IPS-20b (cell line): ENCODE results near the gene EPHA4.

Experiments used
- H3K27ac ChIP-seq: one replicate; pipeline ENCODE4 v1.5.1; 2013; ENCODE audit warnings: low read length
- H3K27me3 ChIP-seq: 2 replicates; pipeline ENCODE4 v1.6.1; 2013; ENCODE audit warnings: mild to moderate bottlenecking, low read length, inconsistent platforms; ENCODE audit not compliant: insufficient read depth
- H3K36me3 ChIP-seq: 2 replicates; pipeline ENCODE4 v1.6.1; 2013; ENCODE audit warnings: low read depth, mild to moderate bottlenecking, inconsistent platforms, low read length, moderate library complexity; ENCODE audit not compliant: insufficient read depth
- H3K4me1 ChIP-seq: 2 replicates; pipeline ENCODE4 v1.6.1; 2013; ENCODE audit warnings: mild to moderate bottlenecking, control low read depth, inconsistent platforms, low read length, moderate library complexity; ENCODE audit not compliant: insufficient read depth
- H3K4me3 ChIP-seq: 2 replicates; pipeline ENCODE4 v1.5.1; 2013; ENCODE audit warnings: mild to moderate bottlenecking, low read length, inconsistent platforms
- H3K9ac ChIP-seq: 2 replicates; pipeline ENCODE4 v1.6.1; 2013; ENCODE audit warnings: low read depth, mild to moderate bottlenecking, inconsistent platforms, low read length, moderate library complexity
- H3K9me3 ChIP-seq: 2 replicates; pipeline ENCODE4 v1.6.1; 2013; ENCODE audit warnings: mild to moderate bottlenecking, low read depth, low read length, inconsistent platforms; ENCODE audit not compliant: insufficient read depth

The EPHA4 gene

DNA sequence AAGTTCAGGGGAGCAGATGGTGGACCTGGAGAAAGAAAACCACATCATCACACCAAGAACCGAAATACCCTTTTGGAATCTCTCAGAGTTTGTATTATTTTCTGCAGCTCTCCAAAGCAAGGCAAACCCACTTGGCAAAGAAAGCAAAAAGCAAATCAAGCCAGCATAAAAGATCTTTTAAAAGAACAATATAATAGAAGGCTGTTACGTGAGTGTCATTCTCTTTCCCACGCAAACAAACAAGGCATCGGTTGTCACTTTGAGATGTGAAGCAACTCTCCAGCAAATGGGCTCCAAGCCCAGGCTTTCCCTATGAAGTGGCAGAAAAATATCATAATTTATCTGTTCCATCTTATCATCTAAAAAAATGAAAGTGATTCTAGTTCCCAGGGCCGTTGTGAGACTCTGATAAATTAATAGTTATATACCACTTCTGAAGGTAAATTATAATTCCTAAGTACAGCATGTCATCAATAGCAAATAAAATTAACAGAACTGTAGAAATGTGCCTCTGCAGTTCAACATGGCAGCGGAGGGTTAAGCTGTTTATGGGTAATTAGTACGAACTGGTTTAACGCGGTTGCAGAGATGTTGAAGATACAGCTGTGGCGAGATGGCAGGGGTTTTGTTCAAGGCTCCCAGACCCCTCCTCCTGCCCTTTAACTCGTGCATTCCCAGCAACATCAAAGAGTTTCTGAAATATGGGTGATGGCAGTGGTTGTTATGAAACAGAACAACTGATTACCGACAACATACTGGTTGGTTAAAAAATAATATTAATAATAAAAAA is 89.2 kb downstream of the EPHA4 start:
- H3K4me3 ChIP-seq: no peak overlapping the region
- H3K27me3 ChIP-seq: no peaks in the 10 kb centered on the region
- peaks cover 6% of the 10 kb centered on the region for H3K4me1 ChIP-seq
- no peaks in the 10 kb centered on the region for H3K36me3 ChIP-seq
- no peak overlapping the region for H3K9ac ChIP-seq
- H3K9me3 ChIP-seq: no peaks in the 10 kb centered on the region
- H3K27ac ChIP-seq: no peak overlapping the region

DNA sequence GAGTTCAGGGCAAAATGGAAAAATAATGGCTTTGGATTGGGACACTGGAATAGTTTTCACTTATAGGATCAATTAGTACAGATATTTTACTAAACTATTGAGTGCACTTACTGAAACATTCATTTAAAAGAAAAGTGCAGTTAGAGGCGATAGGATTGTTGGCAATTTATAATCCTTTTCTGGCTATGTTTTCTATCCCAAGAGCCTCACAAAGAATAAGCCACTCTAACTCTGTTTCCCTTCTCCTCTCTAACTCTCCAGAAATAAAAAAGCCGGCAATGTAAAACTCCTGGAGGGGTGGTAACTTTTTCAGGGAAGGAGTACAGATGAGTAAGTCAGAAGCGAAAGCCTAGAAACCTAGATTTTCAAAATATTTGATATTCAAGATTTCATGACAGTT is 91.3 kb downstream of the EPHA4 start:
- H3K9ac ChIP-seq: no peak overlapping the region
- H3K36me3 ChIP-seq: no peaks in the 10 kb centered on the region
- H3K27me3 ChIP-seq: no peaks in the 10 kb centered on the region

DNA sequence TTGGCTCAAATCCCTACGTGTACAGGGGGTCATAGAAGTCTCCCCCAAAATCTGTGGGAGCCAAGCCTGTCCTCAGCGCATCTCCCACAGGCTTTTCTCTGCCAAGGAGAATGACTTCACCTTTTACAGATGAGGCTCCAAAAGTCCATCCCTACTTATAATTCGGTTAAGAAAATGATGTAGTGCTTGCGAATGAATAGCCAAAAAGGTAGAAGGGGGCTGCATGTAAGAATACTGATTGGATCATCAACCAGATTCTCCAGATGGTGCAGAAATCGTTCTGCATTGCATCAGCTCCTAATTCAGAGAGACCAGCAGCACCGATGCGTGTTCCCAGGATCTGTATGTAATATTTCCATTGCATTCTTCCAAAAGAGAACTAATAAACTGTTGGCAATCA is 91.9 kb downstream of the EPHA4 start:
- Histone ChIP-seq H3K4me3 (no peak overlapping the region), H3K4me1 (peaks cover 8% of the 10 kb centered on the region), H3K27ac (no peak overlapping the region), H3K9me3 (no peaks in the 10 kb centered on the region), H3K27me3 (no peaks in the 10 kb centered on the region), H3K36me3 (no peaks in the 10 kb centered on the region), H3K9ac (no peak overlapping the region)

More for the DNA sequence above, 91.3 kb downstream of the EPHA4 start:
- H3K9me3 ChIP-seq: no peaks in the 10 kb centered on the region
- H3K4me1 ChIP-seq: peaks cover 8% of the 10 kb centered on the region
- H3K4me3 ChIP-seq: no peak overlapping the region
- no peak overlapping the region for H3K27ac ChIP-seq

DNA sequence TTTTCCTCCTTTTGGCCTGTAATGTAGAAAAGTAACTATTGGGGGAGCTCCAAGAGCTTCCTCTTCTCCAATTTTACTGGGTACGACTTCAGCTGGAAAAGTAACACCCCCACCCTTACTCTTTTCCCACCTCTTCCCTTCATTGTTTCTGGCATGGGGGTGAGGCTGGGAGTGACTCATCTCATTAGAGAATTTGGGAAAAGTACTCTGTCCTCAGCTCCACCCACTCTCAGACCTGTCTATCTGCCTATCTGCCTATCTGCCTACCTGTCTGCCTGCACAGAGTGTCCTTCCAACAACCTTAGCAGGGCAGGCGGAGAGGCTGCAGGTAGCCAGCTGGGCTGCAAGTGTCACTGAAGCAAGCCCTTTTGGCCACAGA is 93.6 kb downstream of the EPHA4 start:
- H3K4me3 ChIP-seq: no peak overlapping the region
- no peaks in the 10 kb centered on the region for H3K27me3 ChIP-seq
- no peak overlapping the region for H3K9ac ChIP-seq
- no peaks in the 10 kb centered on the region for H3K9me3 ChIP-seq
- no peak overlapping the region for H3K27ac ChIP-seq
- H3K4me1 ChIP-seq: peaks cover 8% of the 10 kb centered on the region
- no peaks in the 10 kb centered on the region for H3K36me3 ChIP-seq

DNA sequence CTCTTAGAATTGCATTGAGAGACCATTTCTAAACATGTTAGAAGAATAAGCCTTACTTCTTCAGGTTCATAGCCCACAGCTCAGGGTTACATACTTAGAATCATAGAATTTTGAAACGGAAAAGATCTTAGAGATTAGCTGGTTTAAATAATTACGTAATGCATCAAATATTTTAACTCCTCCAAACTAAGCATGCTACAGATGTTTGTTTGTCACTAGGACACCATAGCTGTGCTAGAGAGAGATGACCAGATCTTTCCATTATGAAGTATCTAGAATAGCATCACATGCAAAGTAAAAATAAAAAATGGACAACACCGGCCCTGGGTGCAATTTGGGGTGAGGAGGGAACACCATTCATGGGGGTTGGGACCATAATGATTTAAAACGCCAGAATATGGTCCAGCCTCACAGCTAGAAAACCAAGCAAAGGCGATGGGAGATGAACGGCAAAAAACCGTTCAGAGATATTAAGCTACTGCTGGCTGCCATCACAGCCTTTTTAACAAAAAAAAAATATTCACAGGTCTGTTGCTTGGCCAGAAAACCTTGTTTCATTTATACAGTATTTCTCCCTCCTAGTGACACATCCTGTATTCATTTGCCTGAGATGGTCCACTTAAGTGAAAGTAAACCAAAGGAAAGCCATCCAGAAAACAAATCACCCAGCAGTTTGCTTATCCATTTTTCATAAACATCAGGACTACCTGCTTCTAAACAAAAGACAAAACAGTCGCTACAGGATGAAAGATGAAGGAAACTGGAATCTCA is 94.2 kb downstream of the EPHA4 start:
- no peaks in the 10 kb centered on the region for H3K27me3 ChIP-seq
- no peaks in the 10 kb centered on the region for H3K36me3 ChIP-seq
- no peaks in the 10 kb centered on the region for H3K9me3 ChIP-seq
- H3K27ac ChIP-seq: no peak overlapping the region
- H3K4me3 ChIP-seq: no peak overlapping the region
- H3K4me1 ChIP-seq: peaks cover 8% of the 10 kb centered on the region
- H3K9ac ChIP-seq: no peak overlapping the region

DNA sequence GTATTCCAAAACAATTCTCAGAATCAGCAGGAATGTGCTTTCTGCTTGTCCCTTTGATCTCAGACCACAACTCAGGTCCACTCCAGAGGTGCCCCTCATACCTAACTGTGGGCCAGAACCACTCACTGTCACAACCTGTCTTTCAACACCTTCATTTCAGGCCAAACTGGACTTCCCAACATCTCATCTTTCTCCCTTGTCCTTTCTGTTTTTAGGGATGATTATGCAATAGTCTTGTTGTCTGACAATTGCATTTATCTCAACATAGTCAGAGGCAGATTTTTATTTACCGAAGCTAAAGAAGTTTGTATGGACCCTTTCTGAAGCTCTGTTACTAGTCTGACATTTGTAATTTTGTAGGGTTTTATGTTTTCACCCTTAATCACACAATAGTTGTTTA is 95.9 kb downstream of the EPHA4 start:
- no peaks in the 10 kb centered on the region for H3K36me3 ChIP-seq
- H3K27ac ChIP-seq: no peak overlapping the region
- H3K9me3 ChIP-seq: no peaks in the 10 kb centered on the region
- no peaks in the 10 kb centered on the region for H3K27me3 ChIP-seq
- H3K9ac ChIP-seq: no peak overlapping the region
- H3K4me1 ChIP-seq: peaks cover 8% of the 10 kb centered on the region
- no peak overlapping the region for H3K4me3 ChIP-seq

DNA sequence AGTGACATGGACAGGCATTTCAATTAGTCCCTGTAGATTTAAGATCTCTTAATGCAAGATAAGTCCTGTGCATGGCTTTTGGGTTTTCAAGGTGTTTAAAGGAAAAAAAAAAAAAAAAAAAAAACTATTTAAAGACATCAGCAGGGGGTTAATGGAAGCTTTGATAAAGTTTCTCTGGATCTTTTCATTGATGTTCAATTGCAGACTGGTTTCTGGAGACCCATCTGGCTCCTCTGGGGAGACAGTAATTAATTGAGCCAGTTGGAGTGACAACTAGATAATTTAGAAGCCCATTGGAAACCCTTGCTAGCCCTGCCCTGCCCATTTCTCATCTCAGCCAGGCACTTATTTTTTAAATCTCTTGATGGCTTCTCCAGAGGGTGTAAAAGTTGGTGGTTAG is 98.7 kb downstream of the EPHA4 start:
- Histone ChIP-seq H3K4me1 (peaks cover 5% of the 10 kb centered on the region; the same call in 1 of the 2 replicates), H3K9me3 (no peaks in the 10 kb centered on the region), H3K4me3 (no peak overlapping the region), H3K9ac (no peak overlapping the region), H3K27me3 (peaks cover 23% of the 10 kb centered on the region), H3K36me3 (no peaks in the 10 kb centered on the region), H3K27ac (no peak overlapping the region)

DNA sequence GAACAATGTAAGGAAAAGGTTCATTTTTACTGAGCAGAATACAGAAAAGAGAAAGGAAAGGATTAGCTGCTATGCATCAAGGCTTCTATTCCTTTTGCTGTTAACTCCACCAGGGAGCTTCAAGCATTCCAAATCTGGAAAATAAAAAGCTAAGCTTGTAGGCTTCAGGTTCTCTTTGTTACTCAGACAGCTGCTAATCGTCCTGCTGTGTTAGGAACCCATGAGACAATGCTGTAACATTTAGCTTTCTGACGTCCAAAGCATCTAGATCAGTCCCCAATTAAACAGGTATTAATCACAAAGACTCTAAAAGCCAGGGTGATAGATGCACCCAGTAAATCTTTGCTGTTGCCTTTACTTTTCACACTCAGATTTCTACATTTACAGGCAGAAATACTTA is 103.8 kb downstream of the EPHA4 start:
- Histone ChIP-seq H3K27ac (no peak overlapping the region), H3K4me3 (peak overlapping the region; percentile 28; the same call in 1 of the 2 replicates), H3K4me1 (peaks cover 13% of the 10 kb centered on the region; the same call in 1 of the 2 replicates), H3K9me3 (no peaks in the 10 kb centered on the region), H3K36me3 (no peaks in the 10 kb centered on the region), H3K9ac (no peak overlapping the region), H3K27me3 (peaks cover 60% of the 10 kb centered on the region)

DNA sequence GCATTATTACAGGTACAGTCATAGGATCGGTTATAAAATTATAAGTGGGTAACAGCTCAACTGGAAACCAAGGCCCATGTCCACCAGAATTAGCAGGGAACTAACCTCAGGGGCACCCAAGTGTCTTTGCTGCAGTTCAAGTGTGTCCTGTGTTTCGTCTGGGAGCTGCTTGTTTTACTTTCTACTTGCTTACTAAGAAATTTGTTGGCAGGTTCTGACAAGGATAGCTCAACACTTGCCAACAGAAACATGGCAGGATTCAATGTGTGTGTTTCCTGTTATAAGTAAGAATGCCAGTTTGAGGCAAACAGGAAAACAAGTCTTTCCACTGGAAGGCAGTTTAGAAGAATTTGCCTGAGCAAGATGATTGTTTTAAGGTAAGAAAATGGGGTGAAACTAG is 104.5 kb downstream of the EPHA4 start:
- Histone ChIP-seq H3K4me3 (no peak overlapping the region; the same call in 1 of the 2 replicates), H3K36me3 (no peaks in the 10 kb centered on the region), H3K9ac (no peak overlapping the region), H3K27ac (no peak overlapping the region), H3K27me3 (peaks cover 60% of the 10 kb centered on the region), H3K4me1 (peaks cover 13% of the 10 kb centered on the region; the same call in 1 of the 2 replicates), H3K9me3 (no peaks in the 10 kb centered on the region)

DNA sequence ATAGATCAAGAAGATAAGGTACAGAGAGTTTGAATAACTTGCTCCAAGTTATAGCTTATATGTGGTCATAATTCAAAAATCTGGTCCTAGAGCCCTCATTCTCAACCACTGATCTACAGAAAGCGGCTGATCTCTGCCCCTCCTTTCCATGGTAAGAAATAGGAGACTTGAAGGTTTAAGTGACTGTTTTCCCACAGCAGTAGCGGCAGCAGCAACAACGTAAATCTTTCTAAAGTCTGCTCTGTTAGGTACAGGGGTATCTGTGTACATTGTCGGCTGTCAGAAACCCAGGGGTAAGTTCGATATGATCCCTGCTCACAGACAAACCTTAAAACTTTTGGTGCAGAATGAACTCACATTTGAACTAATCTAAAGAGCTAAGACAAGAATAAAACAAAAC is 105.4 kb downstream of the EPHA4 start:
- no peaks in the 10 kb centered on the region for H3K9me3 ChIP-seq
- peaks cover 13% of the 10 kb centered on the region; the same call in 1 of the 2 replicates for H3K4me1 ChIP-seq
- H3K9ac ChIP-seq: no peak overlapping the region
- no peak overlapping the region for H3K27ac ChIP-seq
- no peak overlapping the region for H3K4me3 ChIP-seq
- no peaks in the 10 kb centered on the region for H3K36me3 ChIP-seq
- peaks cover 60% of the 10 kb centered on the region for H3K27me3 ChIP-seq

DNA sequence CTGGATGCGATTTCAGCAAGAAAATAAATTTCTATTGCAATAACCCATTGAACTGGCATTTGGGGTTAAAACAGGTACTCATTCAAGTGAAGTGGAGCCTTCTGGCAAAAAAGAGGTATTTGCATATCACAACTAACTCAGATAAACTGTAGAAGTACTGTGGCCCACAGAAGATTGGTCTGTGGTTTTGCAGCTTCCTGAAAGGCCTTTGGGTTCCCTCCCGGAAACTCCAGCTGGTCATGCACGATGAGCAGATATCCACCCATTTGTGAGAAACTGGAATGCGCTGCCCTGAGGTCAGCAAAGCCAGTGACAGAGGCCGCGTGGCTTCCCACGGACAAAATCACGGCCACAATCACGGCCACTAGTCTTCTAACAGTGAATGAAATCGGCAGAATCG is 106.3 kb downstream of the EPHA4 start:
- Histone ChIP-seq H3K9me3 (no peaks in the 10 kb centered on the region), H3K27me3 (peaks cover 60% of the 10 kb centered on the region), H3K36me3 (no peaks in the 10 kb centered on the region), H3K4me3 (no peak overlapping the region), H3K9ac (no peak overlapping the region), H3K27ac (no peak overlapping the region), H3K4me1 (peaks cover 13% of the 10 kb centered on the region; the same call in 1 of the 2 replicates)

DNA sequence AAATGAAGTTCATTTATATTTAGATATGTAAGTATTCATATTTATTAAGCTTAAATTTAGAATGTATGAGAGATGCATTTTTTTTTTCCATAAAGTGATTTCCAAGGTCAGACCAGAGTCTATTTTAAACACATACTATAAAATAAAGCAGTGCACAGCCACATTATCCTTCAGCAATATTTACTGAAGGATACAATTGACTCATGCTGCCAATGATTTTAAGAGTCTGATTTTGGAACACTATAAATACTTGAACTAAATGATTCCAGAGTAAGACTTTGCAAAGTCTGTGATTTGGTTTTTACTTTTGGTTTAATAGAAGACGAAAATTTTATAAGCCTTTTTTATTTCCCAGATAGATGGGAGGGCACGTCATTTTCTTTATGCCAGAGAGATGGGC is 107.1 kb downstream of the EPHA4 start:
- no peak overlapping the region for H3K9ac ChIP-seq
- peaks cover 52% of the 10 kb centered on the region for H3K27me3 ChIP-seq
- H3K27ac ChIP-seq: no peak overlapping the region
- no peaks in the 10 kb centered on the region for H3K9me3 ChIP-seq
- peaks cover 13% of the 10 kb centered on the region; the same call in 1 of the 2 replicates for H3K4me1 ChIP-seq
- no peaks in the 10 kb centered on the region for H3K36me3 ChIP-seq
- no peak overlapping the region for H3K4me3 ChIP-seq
